Measurements from ENCODE around the gene HMX2. TPM values are rescaled to one million over a fixed set of nuclear protein-coding genes. Genes with fewer than 3 reads are reported as not detected.

The HMX2 gene
- total RNA-seq, 2 donors from 2014 or later = 0.13 to 0.15 TPM

GRCh38 chr10:123135415-123136141 is 12.4 kb upstream of the HMX2 start, which contains the start of gene HMX3:
TSS of gene HMX3 (plus strand) at chr10:123135970. CDS start at chr10:123136051, 81 bp downstream.
- no peak for DNase-seq
- intact Hi-C loops (cut with DNase I) = no loop called here
- Histone ChIP-seq H3K27ac (no peak within 1 kb of the TSS), H3K9me3 (no peaks in the 10 kb centered on the region), H3K4me3 (peak within 1 kb of the TSS; percentile 27), H3K27me3 (peaks cover 96% of the 10 kb centered on the region), H3K36me3 (no peaks in the 10 kb centered on the region), H3K9ac (ENCODE audit: low read depth in 2 of 2, low read length in 2 of 2) (peak within 1 kb of the TSS in 1 of 2 donors; percentile 43), H3K4me1 (peaks cover 10% of the 10 kb centered on the region)
- no peak for TF ChIP-seq CTCF (IDR thresholded peaks at IDR 0.05)

DNA sequence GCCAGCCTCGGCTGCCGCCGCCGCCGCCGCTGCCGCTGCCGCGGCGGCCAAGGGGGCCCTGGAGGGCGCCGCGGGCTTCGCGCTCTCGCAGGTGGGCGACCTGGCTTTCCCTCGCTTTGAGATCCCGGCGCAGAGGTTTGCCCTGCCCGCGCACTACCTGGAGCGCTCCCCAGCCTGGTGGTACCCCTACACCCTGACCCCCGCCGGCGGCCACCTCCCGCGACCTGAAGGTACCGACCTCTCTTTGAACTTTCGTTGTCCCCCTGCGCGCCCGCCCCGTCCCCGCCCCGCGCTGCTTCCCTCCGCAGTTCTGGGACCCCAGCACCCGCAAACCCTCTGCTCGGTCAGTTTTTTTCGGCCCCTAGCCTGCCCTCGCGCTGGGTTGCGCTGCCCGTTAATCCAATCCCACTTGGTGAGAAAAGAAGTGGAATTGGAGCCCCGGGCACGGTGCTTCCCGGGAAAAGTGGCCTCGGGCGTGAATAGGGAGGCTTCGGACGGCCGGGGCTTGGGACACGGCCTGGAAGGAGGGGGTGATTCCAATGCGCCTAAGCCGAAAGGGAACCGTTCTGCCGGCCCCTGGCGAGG is 11.6 kb upstream of the HMX2 start:
- Histone ChIP-seq H3K27me3 (peaks cover 98% of the 10 kb centered on the region), H3K9me3 (no peaks in the 10 kb centered on the region), H3K27ac (no peak overlapping the region), H3K36me3 (no peaks in the 10 kb centered on the region), H3K4me3 (no peak overlapping the region), H3K4me1 (peaks cover 10% of the 10 kb centered on the region), H3K9ac (ENCODE audit: low read depth in 2 of 2, low read length in 2 of 2) (peak overlapping the region in 1 of 2 donors; percentile 43)
- DNase-seq = no peak
- no peak for TF ChIP-seq CTCF (IDR thresholded peaks at IDR 0.05)
- intact Hi-C loops (cut with DNase I) = no loop called here

GRCh38 chr10:123136806-123137642 is 10.9 kb upstream of the HMX2 start:
- no peak for TF ChIP-seq CTCF (IDR thresholded peaks at IDR 0.05)
- H3K27me3 ChIP-seq = peaks cover 98% of the 10 kb centered on the region
- DNase-seq = no peak
- H3K36me3 ChIP-seq = no peaks in the 10 kb centered on the region
- H3K4me3 ChIP-seq = no peak overlapping the region
- peak overlapping the region in 1 of 2 donors; percentile 43 for H3K9ac ChIP-seq (ENCODE audit: low read depth in 2 of 2, low read length in 2 of 2)
- intact Hi-C loops (cut with DNase I) = no loop called here
- no peaks in the 10 kb centered on the region for H3K9me3 ChIP-seq
- no peak overlapping the region for H3K27ac ChIP-seq
- peaks cover 10% of the 10 kb centered on the region for H3K4me1 ChIP-seq

DNA sequence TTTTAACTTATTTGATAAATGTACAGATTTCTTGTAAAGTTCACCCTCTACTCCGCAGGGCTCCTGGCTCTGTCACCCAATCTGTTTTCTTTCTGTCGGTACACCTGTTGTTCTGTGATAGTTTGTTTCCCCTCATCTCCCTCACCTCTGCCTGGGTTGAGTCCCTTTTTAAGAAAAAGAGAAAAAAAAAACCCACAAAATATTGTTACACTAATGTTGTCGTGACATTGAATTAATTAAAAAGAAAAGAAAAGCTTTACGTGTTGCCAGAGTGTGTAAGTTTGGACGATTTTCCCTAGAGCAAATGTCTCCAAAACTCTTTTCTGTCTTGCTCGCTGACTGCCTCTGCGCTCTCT is 8.8 kb upstream of the HMX2 start:
- TF ChIP-seq CTCF (IDR thresholded peaks at IDR 0.05) = no peak
- H3K4me1 ChIP-seq = peaks cover 8% of the 10 kb centered on the region
- no peak overlapping the region for H3K4me3 ChIP-seq
- H3K27me3 ChIP-seq = peaks cover 99% of the 10 kb centered on the region
- H3K36me3 ChIP-seq = no peaks in the 10 kb centered on the region
- no peaks in the 10 kb centered on the region for H3K9me3 ChIP-seq
- H3K27ac ChIP-seq = no peak overlapping the region
- intact Hi-C loops (cut with DNase I) = no loop called here
- H3K9ac ChIP-seq (ENCODE audit: low read depth in 2 of 2, low read length in 2 of 2) = no peak overlapping the region
- DNase-seq = no peak

- no peaks in the 10 kb centered on the region for H3K9me3 ChIP-seq
- no peak overlapping the region for H3K27ac ChIP-seq
- H3K27me3 ChIP-seq = peaks cover 99% of the 10 kb centered on the region
- H3K9ac ChIP-seq (ENCODE audit: low read depth in 2 of 2, low read length in 2 of 2) = no peak overlapping the region
- intact Hi-C loops (cut with DNase I) = no loop called here
- no peaks in the 10 kb centered on the region for H3K36me3 ChIP-seq
- H3K4me3 ChIP-seq = no peak overlapping the region
- TF ChIP-seq CTCF (IDR thresholded peaks at IDR 0.05) = no peak
- peak; percentile 47 for DNase-seq
- H3K4me1 ChIP-seq = peaks cover 8% of the 10 kb centered on the region
These were observed 8.3 kb upstream of the HMX2 start for GRCh38 chr10:123139521-123140163.
